ENCODE results near the gene CRIM1. TPM values are rescaled to one million over a fixed set of nuclear protein-coding genes. Genes with fewer than 3 reads are reported as not detected.

The CRIM1 gene
- total and polyA plus RNA-seq, 2 donors (not counting 1 experiment from before 2014, with no cell fraction given), result 364 to 661 TPM

DNA sequence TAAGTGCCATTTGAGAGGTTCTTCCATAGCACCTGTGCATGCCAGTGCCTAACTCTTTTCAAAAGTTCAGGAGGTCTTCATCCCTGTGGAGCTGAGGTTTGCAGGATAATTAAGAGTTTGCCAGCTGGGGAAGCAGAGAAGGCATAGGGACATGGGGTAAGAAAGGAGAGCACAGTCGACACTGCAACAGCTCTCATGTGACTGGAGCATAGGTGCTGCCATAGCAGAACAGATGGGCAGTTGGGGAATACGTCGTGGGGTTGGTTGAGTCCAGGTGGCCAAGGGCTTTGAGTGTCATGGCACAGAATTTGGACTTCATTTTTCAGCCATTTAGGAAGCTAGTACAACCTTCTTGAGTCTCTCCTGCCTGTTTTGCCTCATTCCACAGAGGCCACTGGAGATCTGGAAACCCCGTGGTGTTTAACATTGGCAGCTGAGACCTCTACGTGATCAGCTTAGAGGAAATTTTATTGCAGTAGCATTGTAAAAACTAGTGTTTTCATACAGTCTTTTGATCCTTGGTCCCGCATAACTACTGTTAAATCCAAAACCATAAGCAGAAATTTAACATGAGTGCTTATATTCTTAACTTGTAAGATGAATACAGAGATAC, 65.1 kb downstream of the CRIM1 start:
- peaks cover 99% of the 10 kb centered on the region for H3K79me2 ChIP-seq (ENCODE audit: control insufficient read depth, insufficient read depth, low read length)
- H2AFZ ChIP-seq (ENCODE audit: low read length), result no peak overlapping the region
- no peak for TF ChIP-seq EZH2 (IDR thresholded peaks at IDR 0.05; ENCODE audit: low read length, missing control alignments)
- TF ChIP-seq CTCF (conservative IDR thresholded peaks at IDR 0.05 in 1 of 2, IDR thresholded peaks at IDR 0.05 in 1 of 2; ENCODE audit: low read depth in 1 of 2, low read length in 2 of 2), result no peak
- H4K20me1 ChIP-seq (ENCODE audit: control insufficient read depth, extremely low read depth, insufficient read depth, low read length), result peaks cover 3% of the 10 kb centered on the region
- H3K27ac ChIP-seq (ENCODE audit: insufficient read depth, low read length), result no peak overlapping the region
- no peak overlapping the region for H3K4me2 ChIP-seq (ENCODE audit: extremely low read depth, insufficient read depth, low read length)
- no peak overlapping the region for H3K4me3 ChIP-seq (replicated peaks in 1 of 4; ENCODE audit: control extremely low read depth in 1 of 4, insufficient read depth in 1 of 4, low read depth in 3 of 4, low read length in 4 of 4)
- H3K9me3 ChIP-seq (ENCODE audit: control insufficient read depth, insufficient read depth, low read depth, low read length), result no peaks in the 10 kb centered on the region
- no peaks in the 10 kb centered on the region for H3K27me3 ChIP-seq (ENCODE audit: control insufficient read depth, insufficient read depth, low read length)
- no peak for DNase-seq (ENCODE audit: low read depth in 2 of 2)
- H3K4me1 ChIP-seq (ENCODE audit: control insufficient read depth, extremely low read depth, insufficient read depth, low read length), result peaks cover 5% of the 10 kb centered on the region
- H3K9ac ChIP-seq (ENCODE audit: insufficient read depth, low read length), result no peak overlapping the region
- H3K36me3 ChIP-seq (ENCODE audit: control insufficient read depth, insufficient read depth, low read length), result peaks cover 4% of the 10 kb centered on the region

DNA sequence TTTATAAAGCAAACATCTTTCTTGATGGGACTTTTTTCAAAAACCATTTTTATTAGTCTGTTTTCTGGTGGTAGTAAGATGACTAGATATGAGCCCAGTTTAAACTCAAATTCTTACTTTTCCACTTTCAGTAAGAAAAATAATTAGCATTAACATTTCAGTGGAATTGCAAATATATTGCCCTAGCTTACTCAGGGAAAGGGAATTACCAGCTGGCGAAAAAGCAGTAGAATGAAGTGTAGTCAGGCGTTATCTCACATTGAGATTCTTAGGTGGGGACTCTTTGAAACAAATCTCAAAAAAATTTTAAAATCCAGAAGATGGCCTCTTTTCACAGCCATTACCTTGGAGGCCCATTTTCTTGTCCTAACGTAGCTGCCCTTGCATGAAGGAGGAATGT, 65.8 kb downstream of the CRIM1 start:
- H4K20me1 ChIP-seq (ENCODE audit: control insufficient read depth, extremely low read depth, insufficient read depth, low read length), result peaks cover 3% of the 10 kb centered on the region
- H3K4me3 ChIP-seq (replicated peaks in 1 of 4; ENCODE audit: control extremely low read depth in 1 of 4, insufficient read depth in 1 of 4, low read depth in 3 of 4, low read length in 4 of 4), result no peak overlapping the region
- H3K9ac ChIP-seq (ENCODE audit: insufficient read depth, low read length), result no peak overlapping the region
- H2AFZ ChIP-seq (ENCODE audit: low read length), result no peak overlapping the region
- DNase-seq (ENCODE audit: low read depth in 2 of 2), result peak in 1 of 2 donors; percentile 30
- H3K4me1 ChIP-seq (ENCODE audit: control insufficient read depth, extremely low read depth, insufficient read depth, low read length), result peaks cover 7% of the 10 kb centered on the region
- TF ChIP-seq EZH2 (IDR thresholded peaks at IDR 0.05; ENCODE audit: low read length, missing control alignments) (no peak), CTCF (conservative IDR thresholded peaks at IDR 0.05 in 1 of 2, IDR thresholded peaks at IDR 0.05 in 1 of 2; ENCODE audit: low read depth in 1 of 2, low read length in 2 of 2) (no peak)
- H3K27me3 ChIP-seq (ENCODE audit: control insufficient read depth, insufficient read depth, low read length), result no peaks in the 10 kb centered on the region
- no peaks in the 10 kb centered on the region for H3K9me3 ChIP-seq (ENCODE audit: control insufficient read depth, insufficient read depth, low read depth, low read length)
- no peak overlapping the region for H3K27ac ChIP-seq (ENCODE audit: insufficient read depth, low read length)
- peaks cover 4% of the 10 kb centered on the region for H3K36me3 ChIP-seq (ENCODE audit: control insufficient read depth, insufficient read depth, low read length)
- peaks cover 100% of the 10 kb centered on the region for H3K79me2 ChIP-seq (ENCODE audit: control insufficient read depth, insufficient read depth, low read length)
- H3K4me2 ChIP-seq (ENCODE audit: extremely low read depth, insufficient read depth, low read length), result no peak overlapping the region

DNA sequence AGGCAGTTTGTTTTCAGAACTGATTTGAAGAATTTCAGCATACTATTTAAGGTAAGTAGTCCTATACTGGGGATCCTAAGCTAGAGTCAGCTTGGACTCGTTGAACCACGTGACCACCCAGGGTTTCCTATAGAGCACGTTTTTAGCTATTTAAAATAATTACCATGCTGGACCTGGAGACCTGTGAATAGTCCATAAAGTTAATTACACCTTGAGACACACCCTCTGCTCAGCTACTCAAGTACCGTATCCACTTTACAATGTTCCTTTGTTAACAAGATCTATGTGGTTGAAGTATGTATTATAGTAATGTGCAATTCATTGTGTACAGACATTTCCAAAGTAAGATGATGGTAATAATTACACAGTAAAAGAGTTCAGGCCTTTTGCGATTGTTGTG, 67.6 kb downstream of the CRIM1 start:
- Histone ChIP-seq H3K27me3 (ENCODE audit: control insufficient read depth, insufficient read depth, low read length) (no peaks in the 10 kb centered on the region), H3K9ac (ENCODE audit: insufficient read depth, low read length) (no peak overlapping the region), H3K79me2 (ENCODE audit: control insufficient read depth, insufficient read depth, low read length) (peaks cover 97% of the 10 kb centered on the region), H3K4me2 (ENCODE audit: extremely low read depth, insufficient read depth, low read length) (no peak overlapping the region), H3K4me1 (ENCODE audit: control insufficient read depth, extremely low read depth, insufficient read depth, low read length) (peaks cover 13% of the 10 kb centered on the region), H2AFZ (ENCODE audit: low read length) (no peak overlapping the region), H3K9me3 (ENCODE audit: control insufficient read depth, insufficient read depth, low read depth, low read length) (no peaks in the 10 kb centered on the region), H3K27ac (ENCODE audit: insufficient read depth, low read length) (no peak overlapping the region), H3K36me3 (ENCODE audit: control insufficient read depth, insufficient read depth, low read length) (no peaks in the 10 kb centered on the region), H3K4me3 (replicated peaks in 1 of 4; ENCODE audit: control extremely low read depth in 1 of 4, insufficient read depth in 1 of 4, low read depth in 3 of 4, low read length in 4 of 4) (no peak overlapping the region), H4K20me1 (ENCODE audit: control insufficient read depth, extremely low read depth, insufficient read depth, low read length) (peaks cover 3% of the 10 kb centered on the region)
- TF ChIP-seq EZH2 (IDR thresholded peaks at IDR 0.05; ENCODE audit: low read length, missing control alignments) (no peak), CTCF (conservative IDR thresholded peaks at IDR 0.05 in 1 of 2, IDR thresholded peaks at IDR 0.05 in 1 of 2; ENCODE audit: low read depth in 1 of 2, low read length in 2 of 2) (no peak)
- DNase-seq (ENCODE audit: low read depth in 2 of 2), result no peak

Data from fibroblast of lung (primary cell).